OCI-LY3 (cell line): ENCODE data around the gene PCF11.

Experiments used
- CTCF ChIP-seq: fragments of 200-600, 300-600 bp; sonication (generic); IDR thresholded peaks from 2 replicates; pipeline ENCODE4 v1.5.1; 2014; ENCODE audit warnings: antibody characterized with exemption, low read length, low read depth
- EZH2phosphoT487 ChIP-seq: fragments of 200-600 bp; shearing (Covaris generic); IDR thresholded peaks from 2 replicates; pipeline ENCODE4 v1.6.1; 2018; ENCODE audit warnings: antibody characterized with exemption, mixed run types, low read depth

GRCh38 chr11:83157594-83158356 lies 844 bp downstream of the PCF11 start:
- TF ChIP-seq CTCF, result no peak
- no peak for TF ChIP-seq EZH2phosphoT487
